Measurements from ENCODE around the gene GRIP2.

- TF ChIP-seq POLR2AphosphoS5 (IDR thresholded peaks at IDR 0.05) (no peak), CTCF (IDR thresholded peaks at IDR 0.05) (no peak), POLR2A (IDR thresholded peaks at IDR 0.05) (no peak)
Measured at GRCh38 chr3:14497321-14497720, 42.8 kb downstream of the GRIP2 start.
